A549 (cell line): ENCODE results near the gene GDF7. TPM values are rescaled to one million over a fixed set of nuclear protein-coding genes. Genes with fewer than 3 reads are reported as not detected.

Source experiments
- ATAC-seq, 2 experiments: fragments of 200-7000 bp in 1 of 2; fragments of >200 bp in 1 of 2; cut with Nextera tagmentation in 1 of 2; cut with Tn5 transposase in 1 of 2; 3 replicates each; pipeline versions ENCODE4 v1.8.0 to v1.9.1; 2018 to 2020; ENCODE audit warnings: mild to moderate bottlenecking in 1 of 2, moderate library complexity in 1 of 2
- CTCF ChIA-PET: fragments of 300-600 bp; sonication (Branson Sonifier 250); formaldehyde crosslinking; extraction: SDS; loops from one replicate; lab custom pipeline; 2021; ENCODE audit warnings: antibody characterized with exemption, inconsistent platforms; lab: Yijun Ruan, JAX
- POLR2A ChIA-PET: fragments of 350-600 bp; formaldehyde crosslinking; extraction: SDS; loops from one replicate; lab custom pipeline; 2021; ENCODE audit warnings: antibody characterized with exemption, inconsistent platforms; lab: Yijun Ruan, JAX
- DNase-seq, 2 experiments: peaks; one replicate each; pipeline versions ENCODE4 v3.0.0 to v3.0.0-alpha.2; 2011 to 2016; ENCODE audit warnings: low read depth in 1 of 2, low spot score in 1 of 2
- FAIRE-seq: peaks from 2 replicates; lab custom pipeline; 2011; peaks lifted over from hg19 to GRCh38; lab: Jason Lieb, UNC
- H3K27ac ChIP-seq, 2 experiments: fragments of >200 bp; sonication (Bioruptor Twin); formaldehyde crosslinking; 3 replicates each; pipeline ENCODE4 v1.5.1; 2016 to 2017
- H3K4me1 ChIP-seq: fragments of >200 bp; sonication (Bioruptor Twin); formaldehyde crosslinking; 3 replicates; pipeline ENCODE4 v1.6.1; 2016
- H3K4me2 ChIP-seq: fragments of >200 bp; sonication (Bioruptor Twin); formaldehyde crosslinking; 3 replicates; pipeline ENCODE4 v1.6.1; 2016
- H3K4me3 ChIP-seq: fragments of >200 bp; sonication (Bioruptor Twin); formaldehyde crosslinking; 3 replicates; pipeline ENCODE4 v1.5.1; 2016
- H3K9me3 ChIP-seq: fragments of >200 bp; sonication (Bioruptor Twin); formaldehyde crosslinking; 3 replicates; pipeline ENCODE4 v1.6.1; 2016
- BCL3 ChIP-seq: fragments of >200 bp; sonication (Bioruptor Twin); formaldehyde crosslinking; IDR thresholded peaks from 3 replicates; pipeline ENCODE4 v1.6.1; 2016
- BHLHE40 ChIP-seq: IDR thresholded peaks from 2 replicates; pipeline ENCODE4 v1.6.1; 2012; ENCODE audit warnings: low read depth, low read length, inconsistent platforms
- CBX8 ChIP-seq: fragments of 200-600 bp; sonication (generic); IDR thresholded peaks from 2 replicates; pipeline ENCODE4 v1.6.1; 2016
- CHD4 ChIP-seq: fragments of 200-600 bp; sonication (generic); IDR thresholded peaks from 2 replicates; pipeline ENCODE4 v1.6.1; 2016; ENCODE audit warnings: antibody characterized with exemption, mild to moderate bottlenecking, borderline replicate concordance
- EHF ChIP-seq: fragments of 250-450 bp; sonication (Bioruptor Pico); IDR thresholded peaks from 2 replicates; pipeline ENCODE4 v1.5.0; 2020; ENCODE audit warnings: mild to moderate bottlenecking
- HES2 ChIP-seq: fragments of >200 bp; sonication (Bioruptor Twin); formaldehyde crosslinking; IDR thresholded peaks from 2 replicates; pipeline ENCODE4 v1.6.1; 2016
- HEYL ChIP-seq: fragments of 250-450 bp; sonication (Bioruptor Pico); IDR thresholded peaks from 2 replicates; pipeline ENCODE4 v1.8.0; 2021; ENCODE audit warnings: mild to moderate bottlenecking, moderate library complexity
- HOXB5 ChIP-seq: fragments of 250-450 bp; sonication (Bioruptor Pico); IDR thresholded peaks from 2 replicates; pipeline ENCODE4 v1.5.0; 2020; ENCODE audit warnings: mild to moderate bottlenecking, moderate library complexity
- MAFK ChIP-seq: fragments of 450-650 bp; IDR thresholded peaks from 2 replicates; pipeline ENCODE4 v1.6.1; 2014; ENCODE audit not compliant: partially characterized antibody
- NFE2L2 ChIP-seq: fragments of 150-350 bp; conservative IDR thresholded peaks from 2 replicates; pipeline ENCODE4 v1.6.1; 2014; ENCODE audit warnings: low read length
- POLR2A ChIP-seq: IDR thresholded peaks from 2 replicates; pipeline ENCODE4 v1.6.1; 2012; ENCODE audit warnings: mild to moderate bottlenecking, low read length
- POLR2AphosphoS2 ChIP-seq: conservative IDR thresholded peaks from 2 replicates; pipeline ENCODE4 v1.6.1; 2012; ENCODE audit warnings: low read length, improper control_type of control experiment, inconsistent platforms
- RARB ChIP-seq: fragments of 250-450 bp; sonication (Bioruptor Pico); IDR thresholded peaks from 2 replicates; pipeline ENCODE4 v1.8.0; 2021; ENCODE audit warnings: mild to moderate bottlenecking, moderate library complexity
- RNF2 ChIP-seq: fragments of 200-600 bp; sonication (generic); IDR thresholded peaks from 2 replicates; pipeline ENCODE4 v1.6.1; 2016; ENCODE audit warnings: low read depth, mild to moderate bottlenecking, antibody characterized with exemption, moderate library complexity, borderline replicate concordance
- SMC3 ChIP-seq: fragments of >200 bp; sonication (Bioruptor Twin); formaldehyde crosslinking; IDR thresholded peaks from 3 replicates; pipeline ENCODE4 v1.6.1; 2018; ENCODE audit warnings: inconsistent platforms
- TFCP2L1 ChIP-seq: fragments of 250-450 bp; sonication (Bioruptor Pico); IDR thresholded peaks from 2 replicates; pipeline ENCODE4 v1.5.0; 2021; ENCODE audit warnings: mild to moderate bottlenecking
- ZFP36 ChIP-seq: fragments of 450-650 bp; IDR thresholded peaks from 2 replicates; pipeline ENCODE4 v1.6.1; 2014; ENCODE audit warnings: borderline replicate concordance; ENCODE audit not compliant: partially characterized antibody
- ZNF302 ChIP-seq: fragments of 250-450 bp; sonication (Bioruptor Pico); IDR thresholded peaks from 2 replicates; pipeline ENCODE4 v1.9.0; 2021; ENCODE audit warnings: inconsistent platforms, mild to moderate bottlenecking, moderate library complexity
- ZSCAN20 ChIP-seq: fragments of 250-450 bp; sonication (Bioruptor Pico); IDR thresholded peaks from 2 replicates; pipeline ENCODE4 v1.8.0; 2022; ENCODE audit warnings: mild to moderate bottlenecking, moderate library complexity
- WGBS: methylation state at CpG from one replicate; pipeline ENCODE4 v1.1.6; 2017; ENCODE audit errors: missing lambda C conversion rate; 5-methylcytosine and 5-hydroxymethylcytosine counted together
- polyA plus RNA-seq, 4 experiments: library from polyadenylated mRNA; depleted of rRNA in 3 of 4; stranded (reverse); fragments of >200 nt; fragmentation: RNase III in 1 of 4; extraction: RNeasy Plus Mini Kit Qiagen cat#74134 plus additional on column Dnase treatment in 1 of 4; gene quantifications; 2 replicates in 3 of 4; 3 replicates in 1 of 4; pipeline ENCODE4 v1.2.3, GENCODE V29; 2011 to 2017
- TF ChIP-seq, protein P1 (sequence below): fragments of >200 bp; sonication (Bioruptor Twin); formaldehyde crosslinking; IDR thresholded peaks from 3 replicates; pipeline ENCODE4 v1.5.1; 2016
- TF ChIP-seq, protein P2 (sequence below): IDR thresholded peaks from 2 replicates; pipeline ENCODE4 v1.6.1; 2012

The GDF7 gene
- polyA plus RNA-seq, 2 of the 4 experiments (the other 2 are of a cell fraction): 0.03 to 0.05 TPM

DNA sequence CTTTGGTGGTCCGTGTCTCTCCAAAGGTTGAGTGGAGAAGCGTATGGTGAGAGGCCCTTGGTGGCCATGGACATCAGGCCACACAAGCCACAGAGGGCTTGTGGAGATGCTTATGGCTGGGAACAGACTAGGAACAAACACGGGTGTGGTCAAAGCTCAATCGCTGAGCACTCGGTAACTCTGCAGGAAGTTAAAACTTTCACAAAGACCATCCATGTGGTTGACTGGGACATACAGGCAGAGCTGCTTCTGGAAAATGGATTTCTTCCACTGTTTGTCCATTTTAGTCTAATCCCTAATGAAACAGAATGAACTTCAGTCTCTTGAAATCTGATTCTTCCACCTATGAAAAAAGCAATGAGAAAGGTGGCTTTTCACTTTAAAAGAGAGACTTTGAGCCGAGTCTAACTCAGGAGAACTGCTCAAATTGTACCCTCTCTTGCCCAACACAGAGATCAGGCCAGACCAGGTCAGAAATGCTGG, 17.7 kb downstream of the GDF7 start:
- TF ChIP-seq, protein P1, sequence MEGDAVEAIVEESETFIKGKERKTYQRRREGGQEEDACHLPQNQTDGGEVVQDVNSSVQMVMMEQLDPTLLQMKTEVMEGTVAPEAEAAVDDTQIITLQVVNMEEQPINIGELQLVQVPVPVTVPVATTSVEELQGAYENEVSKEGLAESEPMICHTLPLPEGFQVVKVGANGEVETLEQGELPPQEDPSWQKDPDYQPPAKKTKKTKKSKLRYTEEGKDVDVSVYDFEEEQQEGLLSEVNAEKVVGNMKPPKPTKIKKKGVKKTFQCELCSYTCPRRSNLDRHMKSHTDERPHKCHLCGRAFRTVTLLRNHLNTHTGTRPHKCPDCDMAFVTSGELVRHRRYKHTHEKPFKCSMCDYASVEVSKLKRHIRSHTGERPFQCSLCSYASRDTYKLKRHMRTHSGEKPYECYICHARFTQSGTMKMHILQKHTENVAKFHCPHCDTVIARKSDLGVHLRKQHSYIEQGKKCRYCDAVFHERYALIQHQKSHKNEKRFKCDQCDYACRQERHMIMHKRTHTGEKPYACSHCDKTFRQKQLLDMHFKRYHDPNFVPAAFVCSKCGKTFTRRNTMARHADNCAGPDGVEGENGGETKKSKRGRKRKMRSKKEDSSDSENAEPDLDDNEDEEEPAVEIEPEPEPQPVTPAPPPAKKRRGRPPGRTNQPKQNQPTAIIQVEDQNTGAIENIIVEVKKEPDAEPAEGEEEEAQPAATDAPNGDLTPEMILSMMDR: no peak
- no peak for TF ChIP-seq RNF2
- no peak for TF ChIP-seq HEYL (CRISPR knock-in tag)
- no peak for TF ChIP-seq ZFP36
- no peak for TF ChIP-seq EHF (CRISPR knock-in tag)
- H3K27ac ChIP-seq: no peak overlapping the region
- CTCF ChIA-PET: interaction anchor here (0.8 to 2.0 kb wide), 6 partner anchors 9 to 60 kb away, joined by 3 to 11 read pairs (median 4); partner anchors contain the start of gene HS1BP3
- H3K4me2 ChIP-seq: no peak overlapping the region
- FAIRE-seq (no peak), ATAC-seq (no peak), DNase-seq (no peak)
- no peaks in the 10 kb centered on the region for H3K9me3 ChIP-seq
- 85% methylated on average over 6 of the region's 6 CpGs for WGBS
- H3K4me1 ChIP-seq: no peaks in the 10 kb centered on the region
- POLR2A ChIA-PET: no interaction called here
- no peak overlapping the region for H3K4me3 ChIP-seq

DNA sequence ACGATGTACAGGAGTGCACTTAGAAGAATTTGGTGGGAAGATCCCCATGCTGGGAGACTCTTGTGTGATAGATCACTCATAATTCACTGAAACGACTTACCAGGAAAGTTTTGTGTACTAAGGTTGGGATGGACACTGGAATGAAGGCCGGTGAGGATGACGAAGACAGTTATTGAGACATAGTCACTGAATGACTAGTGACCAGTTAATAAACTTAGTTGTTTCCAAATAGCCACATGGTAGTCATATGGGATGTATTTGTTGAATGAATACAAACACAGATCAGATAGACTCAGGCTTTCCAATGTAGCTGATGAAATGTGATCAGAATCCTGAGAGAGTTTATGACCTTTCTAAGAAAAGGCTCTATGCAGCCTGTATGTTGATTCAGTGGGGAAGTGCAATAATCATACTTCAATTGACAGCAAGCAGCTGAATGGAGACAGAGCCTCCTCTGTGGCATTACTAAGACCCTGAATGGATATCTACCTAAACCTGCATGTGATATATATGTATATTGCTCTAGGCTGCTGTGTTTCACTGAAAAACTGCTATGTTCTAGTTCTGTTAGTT, 20.4 kb downstream of the GDF7 start:
- CTCF ChIA-PET: interaction anchor here (0.6 to 2.0 kb wide), 4 partner anchors 11 to 276 kb away, joined by 3 to 6 read pairs (median 3); no protein-coding TSS in a partner anchor
- no peaks in the 10 kb centered on the region for H3K4me1 ChIP-seq
- no peak for ATAC-seq
- H3K4me3 ChIP-seq: no peak overlapping the region
- TF ChIP-seq HOXB5 (CRISPR knock-in tag): no peak
- H3K9me3 ChIP-seq: no peaks in the 10 kb centered on the region
- POLR2A ChIA-PET: no interaction called here
- no peak overlapping the region for H3K4me2 ChIP-seq
- DNase-seq: no peak
- WGBS: 86% methylated on average over 4 of the region's 4 CpGs
- H3K27ac ChIP-seq: no peak overlapping the region
- no peak for FAIRE-seq

GRCh38 chr2:20689428-20690264, 22.7 kb downstream of the GDF7 start:
- Histone ChIP-seq H3K27ac (no peak overlapping the region), H3K4me1 (no peaks in the 10 kb centered on the region), H3K4me3 (no peak overlapping the region), H3K9me3 (no peaks in the 10 kb centered on the region), H3K4me2 (no peak overlapping the region)
- FAIRE-seq (no peak), DNase-seq (no peak), ATAC-seq (no peak)
- TF ChIP-seq RNF2: no peak
- no peak for TF ChIP-seq BCL3
- no peak for TF ChIP-seq POLR2A
- no peak for TF ChIP-seq NFE2L2
- no peak for TF ChIP-seq ZNF302 (CRISPR knock-in tag)
- TF ChIP-seq TFCP2L1 (CRISPR knock-in tag): no peak
- no peak for TF ChIP-seq CBX8
- TF ChIP-seq POLR2AphosphoS2: no peak
- TF ChIP-seq RARB (CRISPR knock-in tag): no peak
- no peak for TF ChIP-seq ZSCAN20
- TF ChIP-seq HES2: no peak
- TF ChIP-seq, protein P2, sequence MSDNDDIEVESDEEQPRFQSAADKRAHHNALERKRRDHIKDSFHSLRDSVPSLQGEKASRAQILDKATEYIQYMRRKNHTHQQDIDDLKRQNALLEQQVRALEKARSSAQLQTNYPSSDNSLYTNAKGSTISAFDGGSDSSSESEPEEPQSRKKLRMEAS: no peak
- TF ChIP-seq MAFK: no peak
- no peak for TF ChIP-seq CHD4
- TF ChIP-seq EHF (CRISPR knock-in tag): no peak
- TF ChIP-seq SMC3: no peak
- no peak for TF ChIP-seq BHLHE40
- WGBS: 85% methylated on average over 11 of the region's 11 CpGs
- CTCF ChIA-PET: interaction anchor here (1.0 to 1.5 kb wide), 4 partner anchors 13 to 28 kb away, joined by 3 to 5 read pairs (median 4); no protein-coding TSS in a partner anchor
- POLR2A ChIA-PET: no interaction called here
